HEK293 (cell line): ENCODE data around the gene MTUS2.

Source experiments
- CTCF ChIA-PET: fragments of 350-600 bp; formaldehyde crosslinking; extraction: SDS; loops from one replicate; lab custom pipeline; 2021; ENCODE audit warnings: antibody characterized with exemption; lab: Yijun Ruan, JAX
- POLR2A ChIA-PET: fragments of 300-600 bp; formaldehyde crosslinking; extraction: SDS; loops from one replicate; lab custom pipeline; 2020; ENCODE audit warnings: antibody characterized with exemption, inconsistent platforms; lab: Yijun Ruan, JAX
- H3K27ac ChIP-seq: fragments of 200-500 bp; sonication (Bioruptor generic); 2 replicates; pipeline ENCODE4 v1.5.1; 2014; ENCODE audit warnings: low read depth, low read length, control low read depth, inconsistent platforms; ENCODE audit errors: extremely low read depth
- H3K36me3 ChIP-seq, 2 experiments: fragments of 200-500 bp in 1 of 2; sonication (Bioruptor generic) in 1 of 2; 1 replicate in 1 of 2; 2 replicates in 1 of 2; pipeline ENCODE4 v1.5.1; 2014 to 2017; ENCODE audit warnings: inconsistent platforms in 2 of 2, low read length in 2 of 2; ENCODE audit not compliant: control insufficient read depth in 2 of 2, insufficient read depth in 1 of 2
- H3K4me1 ChIP-seq: fragments of 200-500 bp; sonication (Bioruptor generic); 2 replicates; pipeline ENCODE4 v1.5.1; 2014; ENCODE audit warnings: mild to moderate bottlenecking, low read length, inconsistent platforms; ENCODE audit not compliant: control insufficient read depth, insufficient read depth
- H3K4me3 ChIP-seq: 2 replicates; pipeline ENCODE4 v1.5.1; 2011; ENCODE audit warnings: low read depth, mild to moderate bottlenecking, control low read depth, low read length, moderate library complexity
- H3K9me3 ChIP-seq: fragments of 200-500 bp; sonication (Bioruptor generic); 2 replicates; pipeline ENCODE4 v1.5.1; 2014; ENCODE audit warnings: low read depth, low read length, inconsistent platforms; ENCODE audit not compliant: control insufficient read depth, insufficient read depth
- AEBP2 ChIP-seq: fragments of 450-650 bp; formaldehyde crosslinking; IDR thresholded peaks from 2 replicates; pipeline ENCODE4 v1.5.1; 2016; ENCODE audit warnings: missing biosample characterization, missing genetic modification characterization, borderline replicate concordance
- CTCF ChIP-seq: fragments of 450-650 bp; formaldehyde crosslinking; IDR thresholded peaks from 2 replicates; pipeline ENCODE4 v1.5.1; 2016; ENCODE audit warnings: missing biosample characterization, missing genetic modification characterization
- MEIS1 ChIP-seq: sonication (generic); formaldehyde crosslinking; IDR thresholded peaks from 2 replicates; pipeline ENCODE4 v1.8.1; 2022; ENCODE audit warnings: missing genetic modification reagents, mild to moderate bottlenecking, borderline replicate concordance
- OVOL3 ChIP-seq: fragments of 450-650 bp; formaldehyde crosslinking; IDR thresholded peaks from 2 replicates; pipeline ENCODE4 v1.5.1; 2016; ENCODE audit warnings: missing biosample characterization, missing genetic modification characterization
- RBAK ChIP-seq: fragments of 450-650 bp; formaldehyde crosslinking; IDR thresholded peaks from 2 replicates; pipeline ENCODE4 v1.5.1; 2016; ENCODE audit warnings: missing biosample characterization, missing genetic modification characterization
- SCRT1 ChIP-seq: fragments of 450-650 bp; formaldehyde crosslinking; IDR thresholded peaks from 2 replicates; pipeline ENCODE4 v1.5.1; 2016; ENCODE audit warnings: missing biosample characterization, missing genetic modification characterization, borderline replicate concordance
- YY2 ChIP-seq: fragments of 450-650 bp; formaldehyde crosslinking; IDR thresholded peaks from 2 replicates; pipeline ENCODE4 v1.5.1; 2016; ENCODE audit warnings: missing biosample characterization, missing genetic modification characterization
- ZBTB48 ChIP-seq: fragments of 450-650 bp; formaldehyde crosslinking; IDR thresholded peaks from 2 replicates; pipeline ENCODE4 v1.5.1; 2016; ENCODE audit warnings: missing biosample characterization, missing genetic modification characterization
- ZNF114 ChIP-seq: fragments of 450-650 bp; formaldehyde crosslinking; IDR thresholded peaks from 2 replicates; pipeline ENCODE4 v1.5.0; 2017; ENCODE audit warnings: missing biosample characterization, missing genetic modification characterization
- ZNF132 ChIP-seq: fragments of 450-650 bp; formaldehyde crosslinking; IDR thresholded peaks from 2 replicates; pipeline ENCODE4 v1.5.1; 2017; ENCODE audit warnings: missing biosample characterization, missing genetic modification characterization, borderline replicate concordance
- ZNF169 ChIP-seq: fragments of 450-650 bp; formaldehyde crosslinking; IDR thresholded peaks from 2 replicates; pipeline ENCODE4 v1.5.1; 2016; ENCODE audit warnings: missing biosample characterization, missing genetic modification characterization
- ZNF221 ChIP-seq: fragments of 450-650 bp; formaldehyde crosslinking; IDR thresholded peaks from 2 replicates; pipeline ENCODE4 v1.5.1; 2017; ENCODE audit warnings: missing biosample characterization, missing genetic modification characterization, borderline replicate concordance
- ZNF26 ChIP-seq: fragments of 450-650 bp; formaldehyde crosslinking; IDR thresholded peaks from 2 replicates; pipeline ENCODE4 v1.5.1; 2016; ENCODE audit warnings: missing biosample characterization, missing genetic modification characterization
- ZNF280D ChIP-seq: fragments of 450-650 bp; formaldehyde crosslinking; IDR thresholded peaks from 2 replicates; pipeline ENCODE4 v1.5.1; 2016; ENCODE audit warnings: missing biosample characterization, missing genetic modification characterization
- ZNF292 ChIP-seq: fragments of 450-650 bp; formaldehyde crosslinking; IDR thresholded peaks from 2 replicates; pipeline ENCODE4 v1.5.1; 2016; ENCODE audit warnings: low read depth, missing biosample characterization, missing genetic modification characterization, borderline replicate concordance
- ZNF354C ChIP-seq: fragments of 450-650 bp; formaldehyde crosslinking; IDR thresholded peaks from 2 replicates; pipeline ENCODE4 v1.5.1; 2016; ENCODE audit warnings: missing biosample characterization, missing genetic modification characterization, low read depth, borderline replicate concordance
- ZNF449 ChIP-seq: fragments of 450-650 bp; formaldehyde crosslinking; IDR thresholded peaks from 2 replicates; pipeline ENCODE4 v1.5.1; 2017; ENCODE audit warnings: missing biosample characterization, mild to moderate bottlenecking, missing genetic modification characterization, moderate library complexity
- ZNF514 ChIP-seq: fragments of 450-650 bp; formaldehyde crosslinking; IDR thresholded peaks from 2 replicates; pipeline ENCODE4 v1.5.1; 2016; ENCODE audit warnings: missing biosample characterization, missing genetic modification characterization
- ZNF600 ChIP-seq: fragments of 450-650 bp; formaldehyde crosslinking; IDR thresholded peaks from 2 replicates; pipeline ENCODE4 v1.5.1; 2016; ENCODE audit warnings: missing biosample characterization, missing genetic modification characterization
- ZNF777 ChIP-seq: fragments of 450-650 bp; formaldehyde crosslinking; IDR thresholded peaks from 2 replicates; pipeline ENCODE4 v1.5.1; 2017; ENCODE audit warnings: missing biosample characterization, missing genetic modification characterization, borderline replicate concordance
- ZSCAN18 ChIP-seq: fragments of 450-650 bp; formaldehyde crosslinking; IDR thresholded peaks from 2 replicates; pipeline ENCODE4 v1.5.1; 2016; ENCODE audit warnings: missing biosample characterization, missing genetic modification characterization
- ZSCAN30 ChIP-seq: fragments of 450-650 bp; IDR thresholded peaks from 2 replicates; pipeline ENCODE4 v1.5.1; 2018; ENCODE audit warnings: missing biosample characterization, mild to moderate bottlenecking, missing genetic modification characterization, moderate library complexity

MTUS2 gene

GRCh38 chr13:29271606-29272005, 451.5 kb downstream of the MTUS2 start:
- POLR2A ChIA-PET, result no interaction called here
- H3K27ac ChIP-seq, result no peak overlapping the region
- no peak overlapping the region for H3K4me3 ChIP-seq
- CTCF ChIA-PET, result no interaction called here
- no peaks in the 10 kb centered on the region for H3K36me3 ChIP-seq
- H3K9me3 ChIP-seq, result no peaks in the 10 kb centered on the region
- H3K4me1 ChIP-seq, result no peaks in the 10 kb centered on the region
- TF ChIP-seq ZNF292 (tag by site-specific recombination), result no peak
- no peak for TF ChIP-seq ZNF354C (tag by site-specific recombination)
- no peak for TF ChIP-seq ZBTB48 (tag by site-specific recombination)

GRCh38 chr13:29279356-29280254, 459.5 kb downstream of the MTUS2 start:
- CTCF ChIA-PET, result no interaction called here
- TF ChIP-seq ZNF514 (tag by site-specific recombination) (no peak), ZNF26 (tag by site-specific recombination) (no peak), ZNF169 (no peak), ZNF449 (tag by site-specific recombination) (no peak), ZSCAN30 (tag by site-specific recombination) (no peak), ZNF280D (tag by site-specific recombination) (no peak), ZNF600 (tag by site-specific recombination) (no peak), ZNF132 (tag by site-specific recombination) (no peak), ZNF777 (tag by site-specific recombination) (no peak), AEBP2 (tag by site-specific recombination) (no peak), SCRT1 (tag by site-specific recombination) (no peak), RBAK (tag by site-specific recombination) (no peak), ZSCAN18 (tag by site-specific recombination) (no peak), MEIS1 (CRISPR knock-in tag) (no peak), CTCF (tag by site-specific recombination) (no peak), OVOL3 (tag by site-specific recombination) (no peak), ZNF221 (tag by site-specific recombination) (no peak), ZNF354C (tag by site-specific recombination) (no peak), YY2 (tag by site-specific recombination) (no peak), ZNF114 (tag by site-specific recombination) (no peak)
- TF ChIP-seq, all 188 proteins: peak for 0
- H3K4me1 ChIP-seq, result no peaks in the 10 kb centered on the region
- H3K9me3 ChIP-seq, result no peaks in the 10 kb centered on the region
- H3K36me3 ChIP-seq, result no peaks in the 10 kb centered on the region
- no peak overlapping the region for H3K4me3 ChIP-seq
- H3K27ac ChIP-seq, result no peak overlapping the region
- POLR2A ChIA-PET, result no interaction called here
